ENCODE results near the gene TEAD1. TPM values are rescaled to one million over a fixed set of nuclear protein-coding genes. Genes with fewer than 3 reads are reported as not detected.

The TEAD1 gene
- total and polyA plus RNA-seq, 2 donors (not counting 3 experiments of a cell fraction or from before 2014, with no cell fraction given), result 15.3 to 49.0 TPM

GRCh38 chr11:12909879-12910278 lies 235.7 kb downstream of the TEAD1 start:
- Histone ChIP-seq H3K4me3 (replicated peaks in 1 of 3; ENCODE audit: insufficient read depth in 1 of 3, low read depth in 1 of 3, low read length in 3 of 3) (no peak overlapping the region), H3K9me3 (replicated peaks; ENCODE audit: control insufficient read depth, insufficient read depth, low read length) (no peaks in the 10 kb centered on the region), H2AFZ (ENCODE audit: low read depth, low read length) (no peak overlapping the region), H3K4me2 (ENCODE audit: insufficient read depth, low read length) (no peak overlapping the region), H4K20me1 (replicated peaks; ENCODE audit: control insufficient read depth, extremely low read depth, insufficient read depth, low read length) (no peaks in the 10 kb centered on the region), H3K9me1 (replicated peaks; ENCODE audit: control insufficient read depth, extremely low read depth, insufficient read depth, low read length) (no peaks in the 10 kb centered on the region), H3K27me3 (ENCODE audit: control insufficient read depth in 2 of 2, insufficient read depth in 2 of 2, low read length in 2 of 2) (no peaks in the 10 kb centered on the region), H3K36me3 (ENCODE audit: control insufficient read depth in 2 of 2, extremely low read depth in 1 of 2, insufficient read depth in 2 of 2, low read length in 2 of 2) (peaks cover 0 to 3% of the 10 kb centered on the region in 2 experiments), H3K4me1 (ENCODE audit: control insufficient read depth, extremely low read depth, insufficient read depth, low read length) (peaks cover 5% of the 10 kb centered on the region), H3K79me2 (ENCODE audit: control insufficient read depth, insufficient read depth, low read length) (no peaks in the 10 kb centered on the region), H3K27ac (ENCODE audit: insufficient read depth, low read depth, low read length) (no peak overlapping the region), H3K9ac (replicated peaks; ENCODE audit: extremely low read depth, insufficient read depth, low read length) (no peak overlapping the region)
- intact Hi-C loops (cut with micrococcal nuclease), result no loop called here
- CTCF ChIA-PET, result interaction anchor here (1.6 kb wide), 1 partner anchor 579 kb away, joined by 6 read pairs; no protein-coding TSS in a partner anchor
- no TSS peak for BruUV-seq (replicated peaks)
- DNase-seq (ENCODE audit: low read depth, low spot score) (no peak), FAIRE-seq (no peak)
- POLR2A ChIA-PET, result no interaction called here
- dilution Hi-C loops (cut with MboI; ENCODE audit: extremely low pct_ligation_motif_present, low sequenced_read_pairs), result no loop called here
- TF ChIP-seq CTCF (IDR thresholded peaks at IDR 0.05; ENCODE audit: extremely low read depth in 1 of 2, insufficient read depth in 1 of 2, low read depth in 1 of 2, low read length in 2 of 2) (no peak), MAX (IDR thresholded peaks at IDR 0.05; ENCODE audit: insufficient read depth, insufficient read length) (no peak), POLR2AphosphoS5 (IDR thresholded peaks at IDR 0.05; ENCODE audit: insufficient read depth, low read depth, low read length) (no peak), MYC (IDR thresholded peaks at IDR 0.05; ENCODE audit: low read depth, low read length) (no peak), JUN (IDR thresholded peaks at IDR 0.05; ENCODE audit: borderline replicate concordance, insufficient read depth, insufficient read length, low read depth) (no peak), POLR2A (IDR thresholded peaks at IDR 0.05; ENCODE audit: low read depth, low read length) (no peak), GATA2 (IDR thresholded peaks at IDR 0.05; ENCODE audit: insufficient read depth, insufficient read length, low read depth, low read length) (no peak)
